ENCODE results near the gene GHRL. TPM values are rescaled to one million over a fixed set of nuclear protein-coding genes. Genes with fewer than 3 reads are reported as not detected.
"Not testable (repeated sequence)": the region's sequence is repeated elsewhere in the genome, so short reads cannot be mapped to it uniquely, and the experiment has no call there.

GHRL gene
- total RNA-seq, 6 experiments from 2014 or later = 0.32 to 0.43 TPM; not detected in 4

DNA sequence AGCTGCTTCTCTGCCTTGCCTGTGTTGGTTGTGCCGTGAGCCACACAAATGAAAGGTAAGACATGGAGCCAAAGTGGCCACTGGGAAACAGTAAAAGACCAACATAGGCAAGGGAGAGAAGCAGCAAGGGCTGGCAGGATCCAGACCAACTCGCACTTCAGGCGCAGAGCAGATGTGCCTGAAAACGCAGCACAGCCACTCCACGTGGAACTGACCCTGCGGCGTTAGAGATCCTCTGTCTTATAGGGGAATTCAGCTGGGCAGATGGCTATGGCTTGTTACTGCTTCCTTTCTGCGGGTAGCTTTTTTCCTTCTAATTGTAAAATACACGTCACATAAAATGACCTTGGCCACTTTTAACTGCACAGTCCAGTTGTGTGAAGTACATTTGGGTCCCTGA, 10.4 kb upstream of the GHRL start:
- 74% methylated on average over 3 of the region's 9 CpGs for WGBS (ENCODE audit: insufficient coverage, low coverage, low lambda C conversion rate, missing lambda C conversion rate)
- Histone ChIP-seq H3K4me3 (no peak overlapping the region), H3K36me3 (peaks cover 8 to 79% (median 29%) of the 10 kb centered on the region in 4 donors), H3K27me3 (no peaks in the 10 kb centered on the region), H3K4me1 (no peaks in the 10 kb centered on the region), H3K9me3 (no peaks in the 10 kb centered on the region), H3K27ac (no peak overlapping the region)
- DNase-seq = no peak
- no peak for ATAC-seq
- TF ChIP-seq POLR2A (IDR thresholded peaks at IDR 0.05) = no peak
- TF ChIP-seq, protein P1, sequence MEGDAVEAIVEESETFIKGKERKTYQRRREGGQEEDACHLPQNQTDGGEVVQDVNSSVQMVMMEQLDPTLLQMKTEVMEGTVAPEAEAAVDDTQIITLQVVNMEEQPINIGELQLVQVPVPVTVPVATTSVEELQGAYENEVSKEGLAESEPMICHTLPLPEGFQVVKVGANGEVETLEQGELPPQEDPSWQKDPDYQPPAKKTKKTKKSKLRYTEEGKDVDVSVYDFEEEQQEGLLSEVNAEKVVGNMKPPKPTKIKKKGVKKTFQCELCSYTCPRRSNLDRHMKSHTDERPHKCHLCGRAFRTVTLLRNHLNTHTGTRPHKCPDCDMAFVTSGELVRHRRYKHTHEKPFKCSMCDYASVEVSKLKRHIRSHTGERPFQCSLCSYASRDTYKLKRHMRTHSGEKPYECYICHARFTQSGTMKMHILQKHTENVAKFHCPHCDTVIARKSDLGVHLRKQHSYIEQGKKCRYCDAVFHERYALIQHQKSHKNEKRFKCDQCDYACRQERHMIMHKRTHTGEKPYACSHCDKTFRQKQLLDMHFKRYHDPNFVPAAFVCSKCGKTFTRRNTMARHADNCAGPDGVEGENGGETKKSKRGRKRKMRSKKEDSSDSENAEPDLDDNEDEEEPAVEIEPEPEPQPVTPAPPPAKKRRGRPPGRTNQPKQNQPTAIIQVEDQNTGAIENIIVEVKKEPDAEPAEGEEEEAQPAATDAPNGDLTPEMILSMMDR (IDR thresholded peaks at IDR 0.05) = no peak
- intact Hi-C loops (cut with DNase I) = no loop called here

DNA sequence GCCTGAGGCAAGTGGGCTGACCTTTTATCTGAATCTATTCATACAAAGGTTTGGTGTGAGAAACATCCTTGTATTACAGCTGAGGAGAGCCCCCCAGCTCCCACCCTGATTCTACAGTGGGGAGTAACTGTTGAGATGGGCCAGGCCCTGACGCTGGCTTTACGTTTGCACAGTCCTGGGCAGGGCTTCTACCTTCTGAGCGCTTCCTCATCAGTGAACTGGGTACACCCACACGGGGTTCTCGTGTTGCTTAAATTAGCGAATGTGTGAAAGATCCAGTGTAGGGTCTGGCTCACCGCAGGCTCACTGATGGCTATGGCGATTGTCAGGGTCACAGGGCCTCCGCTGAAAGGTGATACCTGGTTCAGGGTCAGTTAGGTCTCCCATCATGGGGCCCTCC, 7.3 kb upstream of the GHRL start:
- Histone ChIP-seq H3K9me3 (no peaks in the 10 kb centered on the region), H3K36me3 (peaks cover 3 to 51% (median 20%) of the 10 kb centered on the region in 4 donors), H3K27ac (no peak overlapping the region), H3K4me3 (no peak overlapping the region), H3K27me3 (no peaks in the 10 kb centered on the region), H3K4me1 (peaks cover 0 to 11% (median 5%) of the 10 kb centered on the region in 4 donors)
- no peak for ATAC-seq
- TF ChIP-seq POLR2A (IDR thresholded peaks at IDR 0.05) = no peak
- TF ChIP-seq, protein P1 (IDR thresholded peaks at IDR 0.05) = no peak
- WGBS (ENCODE audit: insufficient coverage, low coverage, low lambda C conversion rate, missing lambda C conversion rate) = no CpG with 5 or more reads among the region's 9 CpGs
- intact Hi-C loops (cut with DNase I) = no loop called here
- no peak for DNase-seq

DNA sequence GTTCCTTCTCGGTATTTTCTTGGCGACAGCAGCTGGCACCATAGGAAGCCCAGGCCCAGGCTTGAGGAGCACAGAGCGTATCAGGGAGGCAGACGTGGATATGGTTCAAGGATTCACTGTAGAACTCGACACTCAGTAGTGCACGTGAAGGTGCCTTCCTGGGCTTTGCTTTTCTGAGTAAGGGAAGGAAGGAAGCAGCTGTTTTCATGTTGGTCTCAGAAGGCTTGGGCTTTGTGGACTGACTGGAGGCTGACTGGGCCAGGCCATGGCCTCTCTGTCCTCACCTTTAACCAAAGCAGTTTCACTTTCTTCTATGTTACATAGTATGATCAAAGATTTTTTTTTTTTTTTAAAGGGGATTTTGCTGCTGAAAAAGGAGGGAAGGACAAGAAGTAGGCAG, 6.9 kb upstream of the GHRL start:
- Histone ChIP-seq H3K36me3 (peaks cover 3 to 46% (median 18%) of the 10 kb centered on the region in 4 donors), H3K27me3 (no peaks in the 10 kb centered on the region), H3K9me3 (no peaks in the 10 kb centered on the region), H3K27ac (no peak overlapping the region), H3K4me3 (no peak overlapping the region), H3K4me1 (peaks cover 0 to 11% (median 5%) of the 10 kb centered on the region in 4 donors)
- no peak for DNase-seq
- TF ChIP-seq POLR2A (IDR thresholded peaks at IDR 0.05) = no peak
- TF ChIP-seq, protein P1 (IDR thresholded peaks at IDR 0.05) = no peak
- intact Hi-C loops (cut with DNase I) = no loop called here
- 64% methylated on average over 5 of the region's 6 CpGs for WGBS (ENCODE audit: insufficient coverage, low coverage, low lambda C conversion rate, missing lambda C conversion rate)
- no peak for ATAC-seq

DNA sequence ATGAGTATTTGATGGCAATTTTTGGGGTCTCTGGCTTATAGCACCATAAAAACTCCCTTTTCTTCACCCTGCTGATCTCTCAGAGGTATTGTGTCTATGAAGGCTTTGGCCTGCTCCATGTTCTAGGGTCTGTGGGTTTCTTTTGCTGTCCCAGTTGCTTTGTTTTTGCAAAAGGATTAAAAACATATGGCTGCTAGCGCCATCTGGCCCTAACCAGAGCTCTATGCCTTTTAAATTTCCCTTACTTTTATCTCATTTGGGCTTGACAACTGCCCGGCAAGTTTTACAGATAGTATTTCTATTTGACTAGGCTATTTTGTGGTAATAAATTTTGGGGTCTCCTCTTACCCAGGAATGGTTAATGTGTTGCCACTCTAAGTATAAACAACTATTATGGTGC, 6.4 kb upstream of the GHRL start:
- WGBS (ENCODE audit: insufficient coverage, low coverage, low lambda C conversion rate, missing lambda C conversion rate) = 90% methylated on average over 2 of the region's 2 CpGs
- TF ChIP-seq POLR2A (IDR thresholded peaks at IDR 0.05) = no peak
- TF ChIP-seq, protein P1 (IDR thresholded peaks at IDR 0.05) = no peak
- H3K27ac ChIP-seq = no peak overlapping the region
- DNase-seq (no peak), ATAC-seq (no peak)
- no peaks in the 10 kb centered on the region for H3K9me3 ChIP-seq
- intact Hi-C loops (cut with DNase I) = no loop called here
- H3K36me3 ChIP-seq = peaks cover 3 to 41% (median 15%) of the 10 kb centered on the region in 4 donors
- H3K27me3 ChIP-seq = no peaks in the 10 kb centered on the region
- peaks cover 0 to 11% (median 5%) of the 10 kb centered on the region in 4 donors for H3K4me1 ChIP-seq
- H3K4me3 ChIP-seq = no peak overlapping the region

DNA sequence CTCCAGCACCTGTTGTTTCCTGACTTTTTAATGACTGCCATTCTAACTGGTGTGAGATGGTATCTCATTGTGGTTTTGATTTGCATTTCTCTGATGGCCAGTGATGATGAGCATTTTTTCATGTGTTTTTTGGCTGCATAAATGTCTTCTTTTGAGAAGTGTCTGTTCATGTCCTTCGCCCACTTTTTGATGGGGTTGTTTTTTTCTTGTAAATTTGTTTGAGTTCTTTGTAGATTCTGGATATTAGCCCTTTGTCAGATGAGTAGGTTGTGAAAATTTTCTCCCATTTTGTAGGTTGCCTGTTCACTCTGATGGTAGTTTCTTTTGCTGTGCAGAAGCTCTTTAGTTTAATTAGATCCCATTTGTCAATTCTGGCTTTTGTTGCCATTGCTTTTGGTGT, 5.3 kb upstream of the GHRL start:
- WGBS (ENCODE audit: insufficient coverage, low coverage, low lambda C conversion rate, missing lambda C conversion rate) = 57% methylated on average over 1 of the region's 1 CpG
- H3K27ac ChIP-seq; H3K4me3 ChIP-seq; H3K9me3 ChIP-seq; ATAC-seq; intact Hi-C loops (cut with DNase I); H3K27me3 ChIP-seq; DNase-seq: not testable (repeated sequence)
- Histone ChIP-seq H3K36me3 (peaks cover 0 to 30% (median 7%) of the 10 kb centered on the region in 4 donors), H3K4me1 (peaks cover 0 to 11% (median 5%) of the 10 kb centered on the region in 4 donors)
